BLaER1 treated with 17β-estradiol and CSF1 and Interleukin-3, amounts not matched to agents 10 nM and 100 nM (cell line): ENCODE data around the gene TBL1X.
A peak's percentile ranks its signal among the peaks of the same experiment; 100 is the strongest.

Source experiments
- H3K27ac ChIP-seq, 11 experiments: shearing (Covaris generic); formaldehyde crosslinking; 2 replicates each; pipeline ENCODE4 v1.8.1; 2022
- H3K27me3 ChIP-seq, 11 experiments: shearing (Covaris generic); formaldehyde crosslinking; 2 replicates each; pipeline ENCODE4 v1.8.1; 2022
- H3K36me3 ChIP-seq, 11 experiments: shearing (Covaris generic); formaldehyde crosslinking; 2 replicates each; pipeline ENCODE4 v1.8.1; 2022
- H3K4me1 ChIP-seq, 10 experiments: shearing (Covaris generic); formaldehyde crosslinking; 2 replicates each; pipeline ENCODE4 v1.8.1; 2022
- H3K4me2 ChIP-seq, 11 experiments: shearing (Covaris generic); formaldehyde crosslinking; 2 replicates each; pipeline ENCODE4 v1.8.1; 2022
- H3K4me3 ChIP-seq, 10 experiments: shearing (Covaris generic); formaldehyde crosslinking; 2 replicates each; pipeline ENCODE4 v1.8.1; 2022
- H3K9ac ChIP-seq, 11 experiments: shearing (Covaris generic); formaldehyde crosslinking; 2 replicates each; pipeline ENCODE4 v1.8.1; 2022
- H3K9me3 ChIP-seq, 11 experiments: shearing (Covaris generic); formaldehyde crosslinking; replicated peaks in 1 of 11; 2 replicates each; pipeline ENCODE4 v1.8.1; 2022
- H4K20me1 ChIP-seq, 11 experiments: shearing (Covaris generic); formaldehyde crosslinking; 2 replicates each; pipeline ENCODE4 v1.8.1; 2022
- Cebpa-rat ChIP-seq, 11 experiments: shearing (Covaris generic); IDR thresholded peaks; 2 replicates each; pipeline ENCODE4 v1.8.1; 2022

The TBL1X gene

DNA sequence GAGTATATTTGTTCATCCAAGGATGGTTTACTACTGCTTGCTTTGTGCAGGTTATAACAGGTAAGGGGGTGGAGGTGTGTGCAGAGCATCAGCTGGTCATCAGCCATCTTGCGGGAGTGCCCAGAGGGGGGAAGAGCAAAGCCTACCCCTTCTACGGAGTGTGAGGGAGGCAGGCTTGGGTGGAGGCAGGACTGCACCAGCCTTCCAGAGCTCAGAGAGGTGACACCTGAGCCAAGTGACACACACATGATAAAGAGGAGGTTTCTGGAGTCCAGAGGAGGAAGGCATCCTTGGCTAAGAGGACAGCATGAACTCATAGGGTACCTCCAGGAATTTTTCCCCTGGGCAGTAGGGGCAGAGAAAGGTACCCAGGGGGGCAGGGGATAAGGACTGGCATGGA lies 126.6 kb downstream of the TBL1X start:
- Histone ChIP-seq H3K4me3 (no peak overlapping the region), H3K9ac (no peak overlapping the region)

DNA sequence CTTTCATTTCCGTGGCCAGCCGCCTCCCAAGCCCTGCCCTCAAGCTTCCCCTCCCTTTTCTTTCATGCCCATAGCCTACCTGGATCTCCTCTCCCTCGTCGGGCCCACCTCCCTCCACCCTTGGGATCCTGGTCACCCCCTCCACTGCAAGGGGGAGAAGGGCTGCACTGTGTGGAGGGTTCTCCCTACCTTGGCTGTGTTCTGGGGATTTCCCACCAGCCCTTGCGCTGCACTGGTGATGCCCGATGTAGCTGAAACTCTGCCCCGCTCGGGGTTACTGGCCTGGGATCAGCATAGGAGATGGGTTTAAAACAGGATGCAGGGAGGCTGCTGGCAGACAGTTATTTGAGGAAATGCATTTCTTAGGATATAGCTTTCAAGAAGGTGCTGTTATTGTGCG lies 128.9 kb downstream of the TBL1X start:
- no peak overlapping the region for H3K27ac ChIP-seq
- H3K4me1 ChIP-seq = peaks cover 15 to 39% (median 27%) of the 10 kb centered on the region in 10 experiments; a peak in 19 of 20 replicates
- H3K9me3 ChIP-seq = peaks cover 5 to 27% (median 14%) of the 10 kb centered on the region in 11 experiments; a peak in 17 of 22 replicates
- no peak for TF ChIP-seq Cebpa-rat (IDR thresholded peaks at IDR 0.05)
- no peaks in the 10 kb centered on the region for H3K27me3 ChIP-seq
- no peak overlapping the region for H3K4me3 ChIP-seq
- H4K20me1 ChIP-seq = peaks cover 33 to 89% (median 70%) of the 10 kb centered on the region in 11 experiments; a peak in 18 of 22 replicates
- peak overlapping the region in 3 of 11 experiments; percentile 1 to 21 (median 19); a peak in 3 of 22 replicates for H3K4me2 ChIP-seq
- H3K9ac ChIP-seq = no peak overlapping the region
- H3K36me3 ChIP-seq = peaks cover 0 to 28% (median 11%) of the 10 kb centered on the region in 11 experiments; a peak in 13 of 22 replicates

More for the DNA sequence above, 126.6 kb downstream of the TBL1X start:
- Histone ChIP-seq H3K27me3 (no peaks in the 10 kb centered on the region), H3K9me3 (peaks cover 5 to 27% (median 14%) of the 10 kb centered on the region in 11 experiments; a peak in 17 of 22 replicates), H4K20me1 (peaks cover 40 to 88% (median 60%) of the 10 kb centered on the region in 11 experiments; a peak in 19 of 22 replicates), H3K36me3 (peaks cover 0 to 28% (median 11%) of the 10 kb centered on the region in 11 experiments; a peak in 11 of 22 replicates), H3K4me1 (peaks cover 0 to 35% (median 25%) of the 10 kb centered on the region in 10 experiments; a peak in 16 of 20 replicates), H3K27ac (no peak overlapping the region), H3K4me2 (no peak overlapping the region)
- TF ChIP-seq Cebpa-rat (IDR thresholded peaks at IDR 0.05) = no peak

DNA sequence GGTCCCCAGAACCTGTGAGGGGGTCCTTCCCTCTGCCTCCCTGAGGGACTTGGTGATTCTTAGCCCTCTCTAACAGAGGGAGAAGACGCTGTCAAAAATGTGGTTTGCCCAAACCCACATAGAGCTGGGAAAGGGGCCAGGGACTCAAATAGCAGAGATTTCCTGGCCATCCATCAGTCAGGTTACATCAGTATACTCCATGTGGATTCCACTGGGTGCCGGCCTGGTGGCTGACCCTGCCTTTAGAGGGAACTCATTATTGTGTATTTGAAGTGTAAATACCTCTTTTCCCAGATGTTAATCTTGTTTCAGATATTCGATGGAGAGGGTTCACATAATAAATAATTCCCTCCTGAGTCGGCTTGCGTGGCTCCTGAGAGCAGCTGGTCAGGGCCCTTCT lies 130.3 kb downstream of the TBL1X start:
- no peaks in the 10 kb centered on the region for H3K27me3 ChIP-seq
- no peak overlapping the region for H3K27ac ChIP-seq
- H3K4me3 ChIP-seq = no peak overlapping the region
- peak overlapping the region in 8 of 11 experiments; percentile 27 to 55 (median 44); a peak in 16 of 22 replicates for H3K4me2 ChIP-seq
- peaks cover 5 to 23% (median 14%) of the 10 kb centered on the region in 11 experiments; a peak in 17 of 22 replicates for H3K9me3 ChIP-seq
- H4K20me1 ChIP-seq = peaks cover 33 to 91% (median 76%) of the 10 kb centered on the region in 11 experiments; a peak in 18 of 22 replicates
- peaks cover 15 to 39% (median 27%) of the 10 kb centered on the region in 10 experiments; a peak in 19 of 20 replicates for H3K4me1 ChIP-seq
- no peak overlapping the region for H3K9ac ChIP-seq
- no peak for TF ChIP-seq Cebpa-rat (IDR thresholded peaks at IDR 0.05)
- H3K36me3 ChIP-seq = peaks cover 0 to 18% (median 11%) of the 10 kb centered on the region in 11 experiments; a peak in 11 of 22 replicates

DNA sequence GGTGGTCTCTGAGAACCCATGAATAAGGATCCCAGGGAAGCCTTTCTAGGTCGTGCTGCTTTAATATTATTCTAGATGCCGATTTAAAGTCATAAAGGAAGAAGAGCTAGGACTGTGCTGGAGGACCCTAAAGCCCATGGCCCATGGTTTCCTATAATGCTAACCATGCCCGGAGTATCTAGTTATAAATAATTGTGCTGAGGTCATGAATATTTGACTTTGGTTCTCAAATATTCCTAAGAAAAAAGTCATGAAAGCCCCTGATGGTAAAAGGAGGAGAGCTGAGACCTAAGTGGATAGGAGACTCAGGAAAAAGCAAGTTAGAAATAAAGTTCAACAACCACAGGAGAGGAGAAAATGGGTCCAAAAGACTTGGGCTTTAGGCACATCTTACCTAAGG lies 132.0 kb downstream of the TBL1X start:
- no peak for TF ChIP-seq Cebpa-rat (IDR thresholded peaks at IDR 0.05)
- Histone ChIP-seq H3K4me1 (peaks cover 19 to 47% (median 37%) of the 10 kb centered on the region in 10 experiments), H3K4me2 (0 out of 22 replicates have a peak overlapping the region, but pooled peaks of 1 of the 11 experiments have one; percentile 6), H3K27me3 (no peaks in the 10 kb centered on the region), H3K4me3 (no peak overlapping the region), H3K9ac (no peak overlapping the region), H4K20me1 (peaks cover 43 to 99% (median 85%) of the 10 kb centered on the region in 11 experiments; a peak in 20 of 22 replicates), H3K27ac (no peak overlapping the region), H3K9me3 (peaks cover 0 to 9% (median 3%) of the 10 kb centered on the region in 11 experiments; a peak in 12 of 22 replicates), H3K36me3 (peaks cover 0 to 6% (median 1%) of the 10 kb centered on the region in 11 experiments; a peak in 7 of 22 replicates)

DNA sequence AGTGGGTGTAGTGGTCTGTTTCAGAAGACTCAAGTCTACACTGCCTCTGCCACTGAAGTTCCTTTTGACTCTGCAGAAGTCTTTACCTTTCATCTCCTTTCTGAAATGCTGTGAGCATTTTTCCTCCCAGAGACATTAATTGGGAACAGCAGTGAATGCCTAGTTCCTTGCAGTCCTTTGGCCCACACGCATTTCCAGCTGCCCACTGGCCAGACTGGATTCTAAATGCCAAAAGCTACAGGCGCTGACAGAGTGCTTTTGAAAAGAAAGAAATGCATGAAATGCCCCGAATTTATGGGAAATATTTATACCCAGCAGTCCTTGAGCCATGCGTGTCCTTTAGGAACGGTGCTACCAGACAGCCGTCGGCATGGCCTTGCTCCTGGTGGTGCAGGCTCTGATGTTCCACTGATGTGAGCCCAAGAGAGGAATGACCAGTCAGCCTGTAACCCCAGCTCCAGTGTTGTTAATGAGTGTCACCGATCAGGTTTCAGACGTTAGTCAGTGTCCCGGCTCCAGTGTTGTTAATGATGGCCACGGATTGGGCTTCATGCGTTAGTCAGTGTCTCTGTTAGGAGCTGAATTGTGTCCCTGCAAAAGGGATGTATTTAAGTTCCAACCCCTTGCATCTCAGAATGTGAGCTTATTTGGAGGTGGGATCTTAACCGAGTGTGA lies 132.6 kb downstream of the TBL1X start:
- Histone ChIP-seq H3K9me3 (peaks cover 0 to 6% (median 0%) of the 10 kb centered on the region in 11 experiments; a peak in 1 of 22 replicates), H3K4me1 (peaks cover 23 to 54% (median 43%) of the 10 kb centered on the region in 10 experiments), H4K20me1 (peaks cover 50 to 100% (median 92%) of the 10 kb centered on the region in 11 experiments; a peak in 21 of 22 replicates), H3K4me2 (0 out of 22 replicates have a peak overlapping the region, but pooled peaks of 1 of the 11 experiments have one; percentile 38), H3K27ac (no peak overlapping the region), H3K9ac (no peak overlapping the region), H3K36me3 (peaks cover 0 to 4% (median 0%) of the 10 kb centered on the region in 11 experiments; a peak in 2 of 22 replicates), H3K27me3 (no peaks in the 10 kb centered on the region), H3K4me3 (no peak overlapping the region)
- TF ChIP-seq Cebpa-rat (IDR thresholded peaks at IDR 0.05) = no peak

DNA sequence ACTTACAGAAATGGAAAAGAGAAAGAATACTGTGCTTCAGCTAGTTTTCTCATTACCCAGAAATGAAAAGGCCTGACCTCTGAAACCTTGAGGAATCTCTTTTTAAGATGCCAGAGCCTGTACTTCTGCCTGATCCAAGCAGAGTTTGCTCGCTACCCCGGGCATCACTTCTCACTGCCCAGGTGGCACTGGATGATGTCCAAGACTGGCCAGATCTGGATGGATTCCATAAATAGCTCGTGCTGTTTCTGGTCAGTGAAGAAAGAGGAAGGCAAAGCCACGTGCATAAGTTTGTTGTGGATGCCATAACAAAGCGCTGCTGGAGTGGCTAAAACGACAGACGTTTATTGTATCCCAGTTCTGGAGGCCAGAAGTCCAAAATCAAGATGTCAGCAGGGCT lies 133.5 kb downstream of the TBL1X start:
- H3K4me2 ChIP-seq = peak overlapping the region in 2 of 11 experiments; percentile 23 to 38; a peak in 1 of 22 replicates
- no peaks in the 10 kb centered on the region for H3K27me3 ChIP-seq
- peaks cover 0 to 4% (median 0%) of the 10 kb centered on the region in 11 experiments; a peak in 4 of 22 replicates for H3K36me3 ChIP-seq
- H3K9me3 ChIP-seq = 0 out of 22 replicates have a peak, but pooled peaks cover 0 to 6% (median 0%) of the 10 kb centered on the region in 11 experiments
- TF ChIP-seq Cebpa-rat (IDR thresholded peaks at IDR 0.05) = no peak
- peaks cover 54 to 100% (median 95%) of the 10 kb centered on the region in 11 experiments; a peak in 21 of 22 replicates for H4K20me1 ChIP-seq
- H3K4me1 ChIP-seq = peaks cover 29 to 61% (median 50%) of the 10 kb centered on the region in 10 experiments
- no peak overlapping the region for H3K9ac ChIP-seq
- H3K27ac ChIP-seq = no peak overlapping the region
- H3K4me3 ChIP-seq = no peak overlapping the region

DNA sequence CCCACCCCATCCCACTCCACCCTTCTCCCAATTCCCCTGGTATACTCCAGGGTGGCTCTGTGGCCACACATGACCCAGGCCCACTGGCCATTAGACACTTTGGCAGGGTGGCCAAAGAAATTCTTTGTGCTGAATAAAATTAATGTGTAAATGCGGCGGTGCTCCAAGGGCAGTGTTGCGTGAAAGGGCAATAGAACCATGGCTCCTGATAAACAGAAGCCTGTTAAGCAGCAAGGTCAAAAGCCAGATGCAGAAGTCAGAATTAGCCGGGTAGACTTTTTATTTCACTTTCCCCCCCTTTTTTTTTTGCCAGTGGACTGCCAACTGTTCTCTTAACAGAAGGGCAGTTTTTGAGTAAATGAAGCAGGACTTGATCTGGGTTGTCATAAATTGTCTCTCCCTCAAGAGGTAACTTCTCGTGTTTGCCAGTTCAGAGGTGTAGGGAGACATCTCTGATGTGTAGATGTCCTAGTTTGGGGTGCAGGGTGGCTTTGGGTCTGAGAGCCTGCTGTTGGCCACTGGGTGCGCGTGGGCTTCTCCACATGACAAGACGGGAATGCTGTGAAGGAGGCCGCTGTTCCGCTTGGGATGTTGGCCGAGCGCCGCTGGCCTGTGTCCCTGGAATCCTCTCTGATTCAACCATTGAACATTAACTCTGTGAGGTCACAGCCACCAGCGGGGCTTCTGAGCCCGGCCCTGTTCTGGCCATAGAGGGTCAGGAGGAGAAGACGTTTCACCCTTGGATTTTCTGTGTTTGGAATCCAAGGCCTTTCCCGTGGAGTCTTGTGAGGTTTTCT lies 139.5 kb downstream of the TBL1X start:
- peaks cover 4 to 33% (median 14%) of the 10 kb centered on the region in 11 experiments; a peak in 14 of 22 replicates for H3K36me3 ChIP-seq
- H3K4me2 ChIP-seq = peak overlapping the region in 2 of 11 experiments; percentile 58 to 64; a peak in 3 of 22 replicates
- H3K4me3 ChIP-seq = no peak overlapping the region
- H3K4me1 ChIP-seq = peaks cover 19 to 34% (median 28%) of the 10 kb centered on the region in 10 experiments
- no peaks in the 10 kb centered on the region for H3K27me3 ChIP-seq
- no peak overlapping the region for H3K27ac ChIP-seq
- H3K9me3 ChIP-seq = peaks cover 0 to 20% (median 0%) of the 10 kb centered on the region in 11 experiments; a peak in 9 of 22 replicates
- no peak overlapping the region for H3K9ac ChIP-seq
- peaks cover 45 to 100% (median 89%) of the 10 kb centered on the region in 11 experiments; a peak in 21 of 22 replicates for H4K20me1 ChIP-seq
- TF ChIP-seq Cebpa-rat (IDR thresholded peaks at IDR 0.05) = no peak

DNA sequence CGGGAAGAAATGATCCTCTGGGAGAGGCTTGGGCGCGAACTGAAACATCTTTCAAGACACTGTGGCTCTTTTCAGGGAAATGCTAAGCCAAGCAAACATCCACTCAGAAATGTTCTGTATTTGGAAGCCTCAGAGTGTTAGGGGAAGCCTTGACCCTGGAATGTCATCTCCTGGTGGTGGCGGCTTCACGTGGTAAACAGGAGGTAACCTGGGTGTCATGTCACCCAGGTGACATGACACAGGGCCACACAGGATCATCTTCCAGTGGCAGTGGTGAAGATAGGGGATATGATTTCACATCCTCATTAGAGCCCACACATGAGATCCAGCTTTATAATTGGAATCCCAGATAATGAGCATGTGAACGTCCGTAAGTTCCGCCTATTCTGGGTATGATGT lies 140.0 kb downstream of the TBL1X start:
- no peak for TF ChIP-seq Cebpa-rat (IDR thresholded peaks at IDR 0.05)
- H3K36me3 ChIP-seq = peaks cover 4 to 32% (median 14%) of the 10 kb centered on the region in 11 experiments; a peak in 14 of 22 replicates
- H3K4me1 ChIP-seq = peaks cover 23 to 34% (median 28%) of the 10 kb centered on the region in 10 experiments
- H4K20me1 ChIP-seq = peaks cover 50 to 100% (median 92%) of the 10 kb centered on the region in 11 experiments; a peak in 21 of 22 replicates
- H3K9ac ChIP-seq = no peak overlapping the region
- H3K4me2 ChIP-seq = no peak overlapping the region
- H3K4me3 ChIP-seq = no peak overlapping the region
- no peak overlapping the region for H3K27ac ChIP-seq
- H3K27me3 ChIP-seq = no peaks in the 10 kb centered on the region
- H3K9me3 ChIP-seq = peaks cover 0 to 20% (median 0%) of the 10 kb centered on the region in 11 experiments; a peak in 9 of 22 replicates
